Stimulated activated naive CD4-positive, alpha-beta T cell treated with Interleukin-2 at 50 U/mL for 16 hours (primary cell): ENCODE results near the gene ADD2.
"Not testable (repeated sequence)": the region's sequence is repeated elsewhere in the genome, so short reads cannot be mapped to it uniquely, and the experiment has no call there.

ENCODE experiments used
- DNase-seq: peaks from one replicate; lab custom pipeline; 2025; lab: John Stamatoyannopoulos, UW

The ADD2 gene

DNA sequence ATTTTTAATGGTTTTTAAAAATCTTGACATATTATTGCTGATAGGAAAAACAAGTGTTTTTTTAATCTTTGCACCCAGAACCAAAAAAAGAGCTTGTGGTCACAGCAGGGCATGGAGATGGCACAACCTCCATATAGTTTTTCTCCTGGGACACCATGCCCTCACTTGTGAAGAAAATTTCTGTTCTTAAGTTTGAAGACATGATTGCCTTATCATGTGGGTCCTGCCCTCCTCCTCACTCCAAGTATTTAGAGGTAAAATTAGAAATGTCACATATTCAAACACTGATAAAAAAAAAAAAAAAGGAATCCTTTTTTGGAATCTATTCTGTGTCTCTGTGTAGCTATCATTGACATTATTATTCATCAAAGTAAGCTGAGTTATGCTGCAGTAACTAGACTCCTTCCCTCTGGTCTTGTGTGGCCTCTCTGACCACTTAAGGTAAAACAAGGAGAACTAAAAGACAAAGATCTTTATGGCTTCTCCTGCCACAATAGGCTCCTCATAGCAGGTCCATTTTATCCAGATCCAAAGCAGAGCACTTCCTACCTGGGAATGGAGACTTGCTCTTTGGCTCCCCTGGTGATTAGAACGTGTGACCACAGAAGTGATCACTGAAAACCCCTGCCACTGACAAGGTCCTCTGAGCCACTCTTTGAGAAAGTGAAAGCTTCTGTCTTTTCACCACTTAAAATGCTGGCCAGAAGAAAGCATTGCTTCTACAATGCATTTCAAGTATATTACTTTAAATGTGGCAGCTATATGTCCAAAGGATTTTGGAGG, 19.8 kb downstream of the ADD2 start:
- DNase-seq: no peak

- DNase-seq: no peak
Measured at GRCh38 chr2:70747284-70747683, 20.7 kb downstream of the ADD2 start.

- DNase-seq: no peak
Measured at GRCh38 chr2:70746094-70746974, 21.7 kb downstream of the ADD2 start.

- DNase-seq: no peak
Measured at GRCh38 chr2:70745276-70745825, 22.6 kb downstream of the ADD2 start.

GRCh38 chr2:70744397-70744796, 23.6 kb downstream of the ADD2 start:
- no peak for DNase-seq

- no peak for DNase-seq
Measured at GRCh38 chr2:70743677-70744076, 24.3 kb downstream of the ADD2 start.

GRCh38 chr2:70743068-70743467, 24.9 kb downstream of the ADD2 start:
- no peak for DNase-seq

DNA sequence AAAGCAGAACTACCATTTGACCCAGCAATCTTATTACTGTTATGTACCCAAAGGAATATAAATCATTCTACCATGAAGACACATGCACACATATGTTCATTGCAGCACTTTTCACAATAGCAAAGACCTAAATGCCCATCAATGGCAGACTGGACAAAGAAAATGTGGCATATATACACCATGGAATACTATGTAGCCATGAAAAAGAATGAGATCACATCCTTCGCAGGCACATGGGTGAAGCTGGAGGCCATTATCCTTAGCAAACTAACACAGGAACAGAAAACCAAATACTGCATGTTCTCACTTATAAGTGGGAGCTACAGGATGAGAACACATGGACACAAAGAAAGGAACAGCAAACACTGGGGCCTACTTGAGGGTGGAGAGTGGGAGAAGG, 28.5 kb downstream of the ADD2 start:
- not testable (repeated sequence) for DNase-seq

DNA sequence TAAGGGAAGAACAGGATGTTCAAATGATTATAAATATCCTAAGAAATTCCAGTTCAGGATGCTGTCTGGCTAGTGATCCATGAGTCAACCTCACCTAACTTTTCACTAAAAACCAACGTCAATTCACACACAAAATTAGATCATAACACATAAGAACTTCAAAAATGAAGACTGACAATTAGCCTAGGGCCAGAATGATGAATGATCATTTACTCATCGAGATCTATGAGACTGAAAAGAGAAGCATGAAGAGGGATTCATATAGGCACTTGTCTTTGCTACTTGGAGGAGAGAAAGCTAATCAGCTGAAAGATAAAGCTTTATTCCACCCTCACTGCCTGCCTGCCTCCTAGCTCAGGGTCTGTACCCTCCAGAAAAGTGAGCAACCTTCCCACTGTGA, 29.8 kb downstream of the ADD2 start:
- no peak for DNase-seq

DNA sequence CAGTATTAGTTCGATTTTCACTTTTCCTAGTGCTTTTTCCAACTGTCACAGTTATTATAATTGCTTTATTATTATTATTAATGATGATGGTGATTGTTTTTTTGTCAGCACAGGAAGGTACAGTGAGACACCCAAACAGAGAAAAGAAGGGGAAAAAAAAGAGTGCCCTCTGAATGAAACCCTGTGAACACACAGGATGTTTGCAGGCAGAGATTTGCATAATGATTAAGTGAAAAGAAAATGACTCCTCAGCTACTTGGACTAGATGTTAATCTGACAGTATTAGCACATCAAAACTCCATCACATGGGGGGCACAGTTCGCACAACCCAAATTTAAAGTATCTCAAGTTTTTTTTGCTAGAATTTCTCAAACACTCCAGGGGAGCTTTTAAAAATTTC, 32.9 kb downstream of the ADD2 start:
- no peak for DNase-seq

DNA sequence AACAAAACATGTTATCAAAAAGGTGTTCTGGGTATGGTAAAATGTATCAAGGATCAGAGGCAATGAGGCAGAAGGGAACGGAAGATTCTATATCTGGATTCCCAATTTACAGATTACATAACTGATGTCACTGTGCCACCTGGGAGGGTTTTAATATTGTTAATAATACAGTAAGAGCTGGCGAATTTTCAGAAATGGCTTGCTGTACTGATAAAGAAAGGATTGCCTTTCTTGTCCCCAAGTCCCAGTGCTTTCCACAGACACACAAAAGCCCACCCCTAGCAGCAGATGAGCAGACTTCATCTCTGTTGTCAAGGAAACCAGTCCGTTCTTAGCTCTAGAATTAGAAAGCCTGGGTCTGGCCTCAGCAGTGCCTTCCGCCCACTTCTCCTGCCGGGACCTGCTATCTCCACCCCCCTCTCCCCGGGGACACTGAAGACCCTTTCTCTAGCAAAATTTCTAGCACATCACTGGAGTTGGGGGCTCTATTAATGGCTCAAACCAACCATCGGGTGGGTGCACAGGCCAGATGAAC, 34.3 kb downstream of the ADD2 start:
- no peak for DNase-seq

GRCh38 chr2:70732766-70733645, 35.0 kb downstream of the ADD2 start:
- DNase-seq: no peak

GRCh38 chr2:70730730-70731129, 37.3 kb downstream of the ADD2 start:
- DNase-seq: no peak

DNA sequence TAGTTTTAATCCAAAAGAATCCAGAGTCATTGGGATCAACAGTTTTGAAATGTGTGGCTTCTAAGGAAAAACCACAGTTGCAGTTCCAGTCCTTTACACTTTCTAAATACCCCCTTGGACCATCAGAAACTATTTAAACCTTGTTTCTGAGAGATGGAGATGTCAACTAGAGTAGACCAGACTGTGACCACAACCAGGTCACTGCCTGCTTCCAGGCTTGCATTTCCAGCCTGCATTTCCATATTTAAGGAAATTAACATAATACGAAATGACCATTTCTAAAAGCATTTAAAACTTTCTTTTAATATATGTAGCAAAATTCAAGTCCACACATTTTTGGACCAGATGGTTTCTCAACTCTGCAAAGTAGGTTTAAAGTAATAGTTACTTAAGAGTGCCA, 38.4 kb downstream of the ADD2 start:
- no peak for DNase-seq

- no peak for DNase-seq
Measured at GRCh38 chr2:70728128-70728527, 39.9 kb downstream of the ADD2 start.

- no peak for DNase-seq
Measured at GRCh38 chr2:70726947-70727725, 40.9 kb downstream of the ADD2 start.

DNA sequence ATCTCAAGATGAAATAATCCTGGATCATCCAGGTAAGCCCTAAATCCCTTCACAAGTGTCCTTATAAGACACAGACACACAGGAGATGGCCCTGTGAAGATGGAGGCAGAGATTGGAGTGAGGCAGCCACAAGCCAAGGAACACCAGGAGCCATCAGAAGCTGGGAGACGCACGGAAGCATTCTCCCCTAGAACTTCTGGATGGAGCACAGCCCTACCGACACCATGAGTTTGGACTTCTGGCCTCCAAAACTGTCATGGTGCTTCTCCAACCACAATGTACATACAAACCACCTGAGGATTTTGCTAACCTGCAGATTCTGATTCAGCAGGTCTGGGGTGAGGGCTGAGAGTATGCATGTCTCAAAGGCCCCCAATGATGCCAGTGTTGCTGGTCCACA, 42.5 kb downstream of the ADD2 start:
- no peak for DNase-seq

- no peak for DNase-seq
Measured at GRCh38 chr2:70724366-70724765, 43.6 kb downstream of the ADD2 start.

- no peak for DNase-seq
Measured at GRCh38 chr2:70723286-70723885, 44.6 kb downstream of the ADD2 start.

- DNase-seq: no peak
Measured at GRCh38 chr2:70720124-70720523, 47.9 kb downstream of the ADD2 start.
